IPS DF 19.7 (cell line): ENCODE data around the gene RANBP17.
A peak's percentile ranks its signal among the peaks of the same experiment; 100 is the strongest.

ENCODE experiments used
- DNase-seq: peaks from one replicate; pipeline ENCODE4 v3.0.0-alpha.2; 2013; ENCODE audit warnings: low read depth, low spot score

Gene RANBP17

DNA sequence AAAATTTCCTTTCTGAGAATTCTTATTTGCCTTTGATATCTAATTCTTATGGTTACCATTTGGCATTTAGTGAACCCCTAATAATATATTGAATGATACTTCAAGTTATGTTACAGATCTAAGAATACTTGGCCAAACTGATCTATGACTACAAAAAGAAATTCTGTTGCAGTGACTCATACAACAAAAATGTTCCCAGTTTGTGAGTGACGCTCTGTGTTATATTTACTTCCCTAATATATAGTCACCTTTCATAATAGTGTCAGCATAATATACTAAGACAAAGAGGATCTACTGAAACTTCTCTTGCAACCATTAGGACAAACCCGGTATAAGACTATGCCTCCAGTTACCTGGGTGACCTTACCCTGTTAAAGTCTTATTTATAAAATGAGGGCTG, 230.4 kb downstream of the RANBP17 start:
- DNase-seq, result no peak

DNA sequence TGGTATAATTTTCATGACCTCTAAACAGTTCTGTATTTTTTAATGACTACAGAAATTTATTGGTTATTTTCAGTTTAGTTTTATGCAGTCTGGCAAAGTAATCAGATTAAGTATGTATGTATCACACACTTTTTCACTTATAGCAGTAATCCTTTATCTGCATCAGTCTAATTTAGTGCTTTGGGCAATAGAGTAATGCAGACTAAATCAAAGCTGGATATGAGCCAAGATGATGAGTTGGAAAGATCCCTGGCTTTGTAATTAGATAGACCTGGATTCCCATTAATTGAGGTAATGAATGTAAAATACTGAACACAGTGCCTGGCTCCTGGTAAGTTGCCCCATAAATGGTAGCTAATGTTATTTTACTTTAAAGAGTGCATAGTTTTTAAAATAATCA, 231.8 kb downstream of the RANBP17 start:
- no peak for DNase-seq

GRCh38 chr5:171094356-171094755, 232.5 kb downstream of the RANBP17 start:
- DNase-seq, result no peak

DNA sequence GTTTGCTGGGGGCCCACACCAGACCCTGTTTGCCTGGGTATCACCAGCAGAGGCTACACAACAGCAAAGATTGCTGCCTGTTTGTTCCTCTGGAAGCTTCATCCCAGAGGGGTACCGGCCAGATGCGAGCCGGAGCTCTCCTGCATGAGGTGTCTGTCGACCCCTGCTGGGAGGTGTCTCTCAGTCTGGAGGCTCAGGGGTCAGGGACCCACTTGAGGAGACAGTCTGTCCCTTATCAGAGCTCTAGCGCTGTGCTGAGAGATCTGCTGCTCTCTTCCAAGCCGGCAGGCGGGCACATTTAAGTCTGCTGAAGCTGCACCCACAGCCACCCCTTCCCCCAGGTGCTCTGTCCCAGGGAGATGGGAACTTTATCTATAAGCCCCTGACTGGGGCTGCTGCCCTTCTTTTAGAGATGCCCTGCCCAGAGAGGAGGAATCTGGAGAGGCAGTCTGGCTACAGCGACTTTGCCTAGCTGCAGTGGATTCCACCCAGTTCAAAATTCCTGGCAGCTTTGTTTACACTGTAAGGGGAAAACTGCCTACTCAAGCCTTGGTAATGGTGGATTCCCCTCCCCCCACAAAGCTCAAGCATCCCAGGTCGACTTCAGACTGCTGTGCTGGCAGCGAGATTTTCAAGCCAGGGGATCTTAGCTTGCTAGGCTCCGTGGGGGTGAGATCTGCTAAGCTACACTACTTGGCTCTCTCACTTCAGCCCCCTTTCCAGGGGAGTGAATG, 241.2 kb downstream of the RANBP17 start:
- peak; percentile 59 for DNase-seq

DNA sequence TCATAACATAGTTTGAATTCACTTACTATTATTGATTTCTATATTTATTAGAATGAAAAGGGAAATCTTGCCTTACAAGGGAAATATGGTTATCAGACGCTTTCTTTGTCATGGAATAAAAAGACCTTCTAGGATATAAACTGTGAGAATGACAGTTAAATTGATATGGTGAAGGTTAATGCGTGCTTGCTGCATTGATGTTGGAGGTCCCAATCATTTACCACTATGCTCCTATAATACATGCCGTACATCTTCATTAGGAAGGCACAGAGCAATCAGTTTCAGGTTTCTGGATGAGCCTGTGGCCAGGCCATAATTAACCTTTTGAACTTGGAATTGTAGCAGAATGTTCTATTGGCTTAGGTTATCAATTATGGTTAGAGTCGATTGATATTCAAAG, 245.9 kb downstream of the RANBP17 start:
- DNase-seq, result no peak

DNA sequence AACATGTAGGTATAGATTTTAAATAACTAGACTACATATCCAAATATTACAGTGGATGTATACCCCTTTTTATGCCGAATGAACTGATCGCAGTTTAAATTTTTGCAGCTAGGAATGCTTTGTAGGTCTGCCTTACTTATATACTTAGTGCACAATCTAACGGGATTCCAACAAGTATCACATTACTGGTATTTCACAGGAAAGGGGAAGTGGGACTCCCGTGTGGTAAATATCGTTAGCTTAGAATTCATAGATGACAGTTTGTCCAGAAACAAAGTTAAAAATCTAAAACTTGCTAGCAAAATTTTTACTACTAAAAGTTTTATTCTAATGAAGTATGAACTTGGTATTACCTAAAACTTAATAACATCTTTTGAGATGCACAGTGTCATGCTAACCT, 253.7 kb downstream of the RANBP17 start:
- no peak for DNase-seq

- DNase-seq, result no peak
Observed at GRCh38 chr5:171116719-171117118, 254.9 kb downstream of the RANBP17 start.

DNA sequence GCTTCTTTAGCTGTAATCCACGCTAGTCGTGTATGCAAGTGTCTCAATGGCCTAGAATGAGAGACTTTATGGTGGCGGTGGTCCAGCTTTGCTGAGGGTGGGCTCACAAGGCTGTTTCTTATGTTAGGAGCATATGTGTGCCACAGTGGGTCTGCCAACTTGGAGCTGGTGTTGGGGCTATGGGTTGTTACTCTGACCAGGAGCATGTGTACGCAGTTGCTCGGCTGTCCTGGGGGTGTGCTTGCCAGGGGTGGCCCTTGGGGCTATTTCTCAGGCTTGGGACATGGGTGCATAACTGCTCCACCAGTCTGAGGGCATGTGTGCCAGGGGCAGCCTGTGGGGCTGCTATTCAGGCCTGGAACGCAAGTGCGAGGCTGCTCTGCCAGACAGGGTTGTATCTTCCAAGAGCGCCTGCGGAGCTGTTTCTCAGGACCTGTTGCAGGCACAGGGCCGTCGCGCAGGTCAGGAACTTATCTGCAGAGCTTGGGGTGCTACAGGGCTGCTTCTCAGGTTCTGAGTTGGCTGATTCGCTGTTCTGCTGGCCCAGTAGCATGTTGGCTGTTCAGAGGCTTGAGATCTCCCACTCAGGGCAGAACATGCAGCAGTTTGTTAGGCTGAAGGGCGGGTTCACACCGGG, 259.3 kb downstream of the RANBP17 start:
- DNase-seq, result no peak

DNA sequence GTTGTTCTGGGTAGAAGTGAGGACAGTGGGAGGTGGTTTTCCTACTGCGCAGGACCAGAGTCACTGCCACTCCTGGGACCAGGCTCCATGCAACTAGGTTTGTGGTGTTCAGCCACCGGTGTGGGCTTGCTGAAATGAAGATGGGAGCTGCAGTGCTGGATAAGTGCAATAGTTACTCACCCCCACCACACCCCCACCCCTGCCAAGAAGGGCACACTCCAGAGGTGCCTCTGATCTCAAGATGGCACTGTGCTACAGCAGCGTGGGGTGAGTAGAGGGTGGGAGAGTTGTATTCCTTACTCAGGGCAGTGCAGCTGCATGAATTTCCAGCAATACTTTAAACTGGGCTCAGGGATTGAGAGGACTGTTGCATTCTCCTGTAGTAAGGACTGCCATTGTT, 259.8 kb downstream of the RANBP17 start:
- no peak for DNase-seq

GRCh38 chr5:171122372-171122771, 260.6 kb downstream of the RANBP17 start:
- no peak for DNase-seq

DNA sequence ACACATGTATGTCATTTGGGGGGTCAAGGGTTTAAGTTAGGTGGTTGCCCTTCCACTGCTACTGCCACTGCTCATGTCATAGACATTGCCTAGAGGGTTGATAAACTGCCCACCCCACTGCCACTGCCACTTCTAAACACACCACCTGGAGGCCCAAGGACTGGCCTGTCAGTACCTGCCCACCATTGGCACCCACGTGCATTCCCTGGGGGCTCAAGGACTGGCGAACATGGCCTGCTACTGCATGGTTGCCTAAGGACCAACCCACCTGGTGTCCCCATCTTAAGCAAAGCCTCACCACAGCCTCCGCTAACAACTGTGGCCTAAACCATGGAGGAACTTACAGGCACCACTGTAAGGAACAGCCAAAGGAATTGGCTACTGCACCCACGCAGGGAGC, 261.6 kb downstream of the RANBP17 start:
- DNase-seq, result no peak

DNA sequence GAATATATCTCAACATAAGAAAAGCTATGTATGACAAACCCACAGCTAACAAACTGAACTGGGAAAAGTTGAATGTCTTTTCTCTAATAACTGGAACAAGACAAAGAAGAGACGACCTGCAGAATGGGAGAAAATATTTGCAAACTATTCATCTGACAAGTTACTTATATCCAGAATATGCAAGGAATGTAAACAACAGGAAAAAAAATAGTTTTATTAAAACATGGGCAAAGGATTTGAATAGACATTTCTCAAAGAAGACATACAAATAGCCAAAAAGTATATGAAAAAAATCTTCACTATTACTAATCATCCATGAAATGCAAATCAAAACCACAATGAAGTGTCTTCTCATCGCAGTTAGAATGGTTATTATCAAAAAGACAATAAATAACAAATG, 265.5 kb downstream of the RANBP17 start:
- DNase-seq, result no peak

- no peak for DNase-seq
Observed at GRCh38 chr5:171128136-171128535, 266.3 kb downstream of the RANBP17 start.

GRCh38 chr5:171129308-171129707, 267.5 kb downstream of the RANBP17 start:
- DNase-seq, result peak; percentile 7

DNA sequence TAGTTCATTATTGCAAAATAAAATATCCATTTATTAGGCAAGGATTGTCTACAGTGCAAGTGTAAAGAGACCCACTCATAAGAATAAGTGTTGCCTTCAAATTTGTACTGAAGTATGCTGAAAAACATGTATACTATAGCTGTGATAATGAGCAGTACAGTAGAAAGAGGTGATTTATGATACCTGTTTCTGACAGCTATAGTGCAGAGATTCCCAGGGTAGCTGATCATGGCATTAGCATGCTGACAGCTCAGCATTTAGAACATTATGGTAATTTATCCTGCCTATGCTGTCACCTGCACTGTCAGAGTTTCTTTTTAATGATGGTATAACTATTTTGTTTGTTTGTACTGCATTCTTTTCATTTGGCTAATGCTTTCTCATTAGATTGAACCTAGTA, 269.7 kb downstream of the RANBP17 start:
- DNase-seq, result no peak

- DNase-seq, result no peak
Observed at GRCh38 chr5:171137768-171138525, 276.1 kb downstream of the RANBP17 start.

DNA sequence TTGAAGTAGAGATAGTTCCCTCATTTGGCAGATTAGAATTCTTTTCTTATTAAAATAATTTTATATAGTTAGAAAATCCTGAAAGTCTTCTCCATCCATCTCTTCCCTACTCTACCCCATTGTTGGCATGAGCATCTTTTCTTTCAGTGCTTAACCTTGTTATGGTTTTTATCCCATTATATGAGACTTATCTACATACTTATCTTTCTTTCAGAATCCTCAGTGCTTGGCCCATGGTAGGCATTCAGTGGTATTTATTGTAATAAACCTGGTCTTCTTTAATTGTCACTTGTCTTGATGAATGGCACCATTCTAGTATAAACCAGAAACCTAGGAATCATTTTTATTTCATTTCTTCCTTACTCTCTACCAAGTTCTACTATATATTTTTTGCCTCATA, 277.4 kb downstream of the RANBP17 start:
- DNase-seq, result no peak

- no peak for DNase-seq
Observed at GRCh38 chr5:171142617-171143016, 280.8 kb downstream of the RANBP17 start.

DNA sequence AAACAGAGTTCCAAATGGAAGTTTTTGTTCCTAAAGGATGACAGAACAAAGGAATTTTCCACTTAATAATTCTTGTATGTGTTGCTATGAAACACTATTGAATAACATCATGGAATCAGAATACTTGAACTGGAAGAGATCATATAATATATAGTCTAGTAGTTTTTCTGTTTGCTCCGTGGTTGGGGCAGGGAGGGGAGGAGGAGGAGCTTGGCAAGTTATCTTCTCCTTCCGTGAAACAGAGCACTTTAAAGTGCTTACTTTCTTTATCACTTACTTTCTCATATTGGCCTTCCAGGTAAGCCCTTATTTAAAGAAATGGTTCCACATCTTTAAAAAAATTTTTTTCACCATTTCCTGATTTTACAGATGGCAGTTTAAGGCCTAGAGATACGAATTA, 281.4 kb downstream of the RANBP17 start:
- no peak for DNase-seq

GRCh38 chr5:171143926-171144325, 282.1 kb downstream of the RANBP17 start:
- DNase-seq, result no peak

DNA sequence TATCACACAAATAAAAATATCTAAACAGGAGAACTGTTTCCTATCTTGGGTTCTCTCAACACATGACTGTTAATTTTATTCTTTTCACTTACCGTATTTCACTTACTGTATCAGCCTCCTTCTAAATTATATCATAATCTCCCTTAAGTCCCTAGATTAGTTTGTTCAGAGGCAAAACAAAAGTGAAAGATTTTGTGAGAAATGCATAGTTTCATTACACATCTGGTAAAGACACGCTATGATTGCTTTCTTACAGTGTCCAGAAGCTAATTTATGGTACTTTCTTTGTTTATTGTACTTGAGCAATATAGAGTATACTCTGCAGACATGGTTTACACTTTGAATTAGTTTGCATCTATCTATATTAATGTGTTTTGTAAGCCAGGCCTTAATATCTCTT, 287.5 kb downstream of the RANBP17 start:
- DNase-seq, result no peak

GRCh38 chr5:171149772-171150171, 288.0 kb downstream of the RANBP17 start:
- no peak for DNase-seq

GRCh38 chr5:171152382-171152781, 290.6 kb downstream of the RANBP17 start:
- no peak for DNase-seq
